IMR-90 (cell line): ENCODE data around the gene PPP3CA. TPM values are rescaled to one million over a fixed set of nuclear protein-coding genes. Genes with fewer than 3 reads are reported as not detected.

Experiments used
- ATAC-seq: fragments of 200-7000 bp; cut with Tn5 transposase; 2 replicates; pipeline ENCODE4 v1.9.1; 2020; ENCODE audit warnings: low read depth, mild to moderate bottlenecking, moderate library complexity
- BruUV-seq: library from RNA; stranded (reverse); fragments of 400-500 nt; replicated peaks from 2 replicates; lab custom pipeline; 2021; lab: Mats Ljungman, UMichigan
- CTCF ChIA-PET: fragments of 300-600 bp; formaldehyde crosslinking; extraction: SDS; loops from one replicate; lab custom pipeline; 2021; ENCODE audit warnings: antibody characterized with exemption; lab: Yijun Ruan, JAX
- POLR2A ChIA-PET: fragments of 300-600 bp; sonication (Branson Sonifier 250); formaldehyde crosslinking; loops from one replicate; lab custom pipeline; 2022; ENCODE audit warnings: antibody characterized with exemption; ENCODE audit not compliant: unreplicated experiment; lab: Charles Lee
- DNase-seq: peaks from one replicate; pipeline ENCODE4 v3.0.0; 2013
- H2AFZ ChIP-seq: replicated peaks from 2 replicates; pipeline ENCODE3; 2013; ENCODE audit warnings: low read length, mild to moderate bottlenecking; ENCODE audit not compliant: poor library complexity
- H2AK5ac ChIP-seq: 2 replicates; pipeline ENCODE4 v1.6.1; 2013; ENCODE audit warnings: low read depth, low read length, inconsistent platforms
- H2AK9ac ChIP-seq: replicated peaks from 2 replicates; pipeline ENCODE3; 2013; ENCODE audit warnings: mild to moderate bottlenecking, low read depth, low read length, moderate library complexity; ENCODE audit not compliant: poor library complexity
- H2BK120ac ChIP-seq: 2 replicates; pipeline ENCODE4 v1.6.1; 2013; ENCODE audit warnings: low read depth, low read length, inconsistent platforms
- H2BK15ac ChIP-seq: 3 replicates; pipeline ENCODE4 v1.6.1; 2013; ENCODE audit warnings: low read depth, low read length, inconsistent platforms
- H2BK20ac ChIP-seq: 2 replicates; pipeline ENCODE4 v1.6.1; 2013; ENCODE audit warnings: low read depth, mild to moderate bottlenecking, inconsistent platforms, low read length, moderate library complexity
- H2BK5ac ChIP-seq: 2 replicates; pipeline ENCODE4 v1.6.1; 2013; ENCODE audit warnings: mild to moderate bottlenecking, low read depth, low read length, inconsistent platforms; ENCODE audit not compliant: poor library complexity, severe bottlenecking
- H3K14ac ChIP-seq: replicated peaks from 2 replicates; pipeline ENCODE4 v1.6.1; 2013; ENCODE audit warnings: low read depth, low read length, inconsistent platforms
- H3K18ac ChIP-seq: 2 replicates; pipeline ENCODE4 v1.6.1; 2013; ENCODE audit warnings: low read depth, low read length, control low read depth
- H3K23ac ChIP-seq: 2 replicates; pipeline ENCODE4 v1.6.1; 2013; ENCODE audit warnings: low read depth, low read length, inconsistent platforms
- H3K27ac ChIP-seq: 2 replicates; pipeline ENCODE4 v1.5.1; 2013; ENCODE audit warnings: mild to moderate bottlenecking, control low read depth, low read length; ENCODE audit not compliant: insufficient read depth
- H3K27me3 ChIP-seq: 2 replicates; pipeline ENCODE4 v1.6.1; 2013; ENCODE audit warnings: low read length; ENCODE audit not compliant: control insufficient read depth, insufficient read depth
- H3K36me3 ChIP-seq: 2 replicates; pipeline ENCODE4 v1.6.1; 2013; ENCODE audit warnings: low read length, mixed read lengths; ENCODE audit not compliant: control insufficient read depth, insufficient read depth
- H3K4ac ChIP-seq: 2 replicates; pipeline ENCODE4 v1.6.1; 2013; ENCODE audit warnings: low read depth, low read length, inconsistent platforms
- H3K4me1 ChIP-seq: 2 replicates; pipeline ENCODE4 v1.6.1; 2013; ENCODE audit warnings: low read length, mixed read lengths; ENCODE audit not compliant: control insufficient read depth, insufficient read depth
- H3K4me2 ChIP-seq: 2 replicates; pipeline ENCODE4 v1.6.1; 2013; ENCODE audit warnings: low read depth, mild to moderate bottlenecking, control low read depth, low read length, moderate library complexity
- H3K4me3 ChIP-seq: 2 replicates; pipeline ENCODE4 v1.5.1; 2013; ENCODE audit warnings: low read depth, mild to moderate bottlenecking, control low read depth, low read length, moderate library complexity; ENCODE audit not compliant: insufficient read depth
- H3K56ac ChIP-seq: 2 replicates; pipeline ENCODE4 v1.6.1; 2013; ENCODE audit warnings: low read length, inconsistent platforms; ENCODE audit not compliant: insufficient read depth; ENCODE audit errors: extremely low read depth
- H3K79me1 ChIP-seq, 2 experiments: 2 replicates each; pipeline ENCODE4 v1.6.1; 2013; ENCODE audit warnings: low read length in 2 of 2, inconsistent platforms in 1 of 2, low read depth in 1 of 2
- H3K9ac ChIP-seq: 2 replicates; pipeline ENCODE4 v1.6.1; 2013; ENCODE audit warnings: low read depth, low read length, control low read depth
- H3K9me1 ChIP-seq: 2 replicates; pipeline ENCODE4 v1.6.1; 2013; ENCODE audit warnings: low read length, inconsistent platforms; ENCODE audit not compliant: insufficient read depth
- H3K9me3 ChIP-seq: 2 replicates; pipeline ENCODE4 v1.6.1; 2013; ENCODE audit warnings: low read length; ENCODE audit not compliant: control insufficient read depth, insufficient read depth
- H4K20me1 ChIP-seq: 2 replicates; pipeline ENCODE4 v1.6.1; 2013; ENCODE audit warnings: low read length, inconsistent platforms; ENCODE audit not compliant: insufficient read depth
- H4K5ac ChIP-seq: 2 replicates; pipeline ENCODE4 v1.6.1; 2013; ENCODE audit warnings: mild to moderate bottlenecking, low read depth, low read length, control low read depth
- H4K8ac ChIP-seq, 2 experiments: 2 replicates each; pipeline ENCODE4 v1.6.1; 2013; ENCODE audit warnings: low read depth in 2 of 2, low read length in 2 of 2, control low read depth in 1 of 2, inconsistent platforms in 1 of 2
- H4K91ac ChIP-seq: 2 replicates; pipeline ENCODE4 v1.6.1; 2013; ENCODE audit warnings: low read depth, low read length, inconsistent platforms; ENCODE audit not compliant: insufficient read depth
- ELK1 ChIP-seq: fragments of 150-350 bp; IDR thresholded peaks from 2 replicates; pipeline ENCODE4 v1.6.1; 2016; ENCODE audit warnings: low read depth, mild to moderate bottlenecking, low read length, moderate library complexity, borderline replicate concordance
- MAFK ChIP-seq: IDR thresholded peaks from 2 replicates; pipeline ENCODE4 v1.6.1; 2012; ENCODE audit warnings: low read depth, low read length, improper control_type of control experiment
- NFE2L2 ChIP-seq: fragments of 150-350 bp; IDR thresholded peaks from 2 replicates; pipeline ENCODE4 v1.6.1; 2016; ENCODE audit warnings: low read depth, mild to moderate bottlenecking, low read length
- WGBS, 2 experiments: methylation state at CpG; one replicate each; pipeline versions ENCODE4 v1.1.5 to v1.1.7; 2013; ENCODE audit warnings: missing lambda C conversion rate in 2 of 2; ENCODE audit not compliant: insufficient read length in 1 of 2; ENCODE audit errors: extremely low coverage in 2 of 2; 5-methylcytosine and 5-hydroxymethylcytosine counted together
- dilution Hi-C: fragments of 300-500 bp; cut with HindIII; formaldehyde crosslinking; loops from one replicate; pipeline ENCODE4 v1.14.3; 2018; ENCODE audit warnings: low sequenced_read_pairs; ENCODE audit not compliant: unreplicated experiment
- in situ Hi-C: fragments of 300-500 bp; cut with MboI; formaldehyde crosslinking; loops from 3 replicates; pipeline ENCODE4 v1.14.3; 2019; ENCODE audit warnings: low sequenced_read_pairs, inconsistent platforms, mixed read lengths
- intact Hi-C: fragments of 100-400 bp; cut with micrococcal nuclease; formaldehyde crosslinking; loops from 2 replicates; pipeline ENCODE4 v1.10.0; 2022
- polyA plus RNA-seq, 3 experiments: library from polyadenylated mRNA; depleted of rRNA; stranded (reverse); fragments of >200 nt; gene quantifications; 2 replicates each; pipeline ENCODE4 v1.2.3, GENCODE V29; 2012; ENCODE audit warnings: low replicate concordance in 1 of 3
- total RNA-seq: library from RNA; depleted of rRNA; stranded (reverse); fragments of >200 nt; gene quantifications from 2 replicates; pipeline ENCODE4 v1.2.3, GENCODE V29; 2012

Gene PPP3CA
- total and polyA plus RNA-seq, 2 of the 4 experiments (the other 2 are of a cell fraction): 14.5 to 48.6 TPM

DNA sequence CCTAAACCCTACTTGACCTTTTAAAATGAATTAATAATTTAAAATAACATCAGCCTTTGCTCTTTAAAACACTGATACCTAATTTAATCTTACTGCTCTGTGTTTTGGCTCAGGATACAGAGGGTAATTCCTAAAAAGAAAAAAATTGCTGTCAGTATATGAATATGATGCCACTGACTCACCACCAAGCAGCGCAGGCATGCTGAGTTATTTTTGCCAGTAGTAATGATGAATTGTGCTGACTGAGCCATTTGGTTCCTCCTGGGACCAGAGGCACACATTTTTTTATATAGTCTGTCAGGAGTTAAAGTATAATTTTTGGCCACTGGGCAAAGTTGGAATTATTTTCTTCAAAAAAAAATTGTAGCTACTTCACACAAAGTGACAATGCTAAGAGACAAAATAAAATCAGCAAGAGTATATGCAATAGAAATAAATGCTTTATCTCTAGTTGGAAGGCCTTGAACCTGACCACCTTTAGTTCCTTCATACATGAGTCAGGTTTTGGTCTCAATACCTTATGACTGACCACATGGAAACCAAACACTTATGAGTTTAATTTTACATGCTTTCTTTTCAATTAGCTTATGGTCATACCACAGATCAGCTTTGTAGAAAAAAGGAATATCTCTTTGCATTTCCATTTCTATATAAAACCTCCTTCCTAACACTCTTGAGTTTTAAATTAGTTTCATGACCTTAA, 115.1 kb downstream of the PPP3CA start:
- no TSS peak for BruUV-seq
- H3K79me1 ChIP-seq: peaks cover 32 to 42% of the 10 kb centered on the region in 2 experiments
- peaks cover 3% of the 10 kb centered on the region; the same call in 1 of the 2 replicates for H3K9me3 ChIP-seq
- H2BK15ac ChIP-seq: no peak overlapping the region
- H2AK5ac ChIP-seq: no peak overlapping the region
- peaks cover 2% of the 10 kb centered on the region for H3K4me1 ChIP-seq
- H2AK9ac ChIP-seq: no peak overlapping the region
- H3K23ac ChIP-seq: no peak overlapping the region
- no peak overlapping the region for H2BK20ac ChIP-seq
- no peak overlapping the region for H3K4me2 ChIP-seq
- dilution Hi-C loops (no loop called here), intact Hi-C loops (no loop called here), in situ Hi-C loops (no loop called here)
- H3K18ac ChIP-seq: no peak overlapping the region
- POLR2A ChIA-PET: no interaction called here
- ATAC-seq (peak; percentile 87), DNase-seq (peak; percentile 79)
- WGBS, 2 experiments: no CpG with 5 or more reads among the region's 1 CpG
- H3K9ac ChIP-seq: no peak overlapping the region
- H3K14ac ChIP-seq: no peak overlapping the region
- no peak overlapping the region for H3K4ac ChIP-seq
- no peaks in the 10 kb centered on the region for H3K27me3 ChIP-seq
- no peak overlapping the region for H2BK120ac ChIP-seq
- CTCF ChIA-PET: no interaction called here
- H4K5ac ChIP-seq: no peak overlapping the region
- H2BK5ac ChIP-seq: no peak overlapping the region
- H4K20me1 ChIP-seq: peaks cover 8% of the 10 kb centered on the region; the same call in 1 of the 2 replicates
- H3K27ac ChIP-seq: no peak overlapping the region
- H4K91ac ChIP-seq: no peak overlapping the region
- H4K8ac ChIP-seq: no peak overlapping the region
- H3K9me1 ChIP-seq: no peaks in the 10 kb centered on the region
- TF ChIP-seq MAFK: peak; percentile 98
- no peak for TF ChIP-seq ELK1
- TF ChIP-seq NFE2L2: 0 out of 2 replicates have a peak, but pooled peaks have one; percentile 7
- H2AFZ ChIP-seq: no peak overlapping the region
- no peaks in the 10 kb centered on the region for H3K36me3 ChIP-seq
- H3K56ac ChIP-seq: no peak overlapping the region
- H3K4me3 ChIP-seq: no peak overlapping the region
